Activated gamma-delta T cell treated with Interleukin-2 at 50 U/mL for 16 hours (primary cell): ENCODE data around the gene SLC35F3.

Experiments used
- DNase-seq: peaks from one replicate; pipeline ENCODE4 v3.0.0-alpha.2; 2020

Gene SLC35F3

DNA sequence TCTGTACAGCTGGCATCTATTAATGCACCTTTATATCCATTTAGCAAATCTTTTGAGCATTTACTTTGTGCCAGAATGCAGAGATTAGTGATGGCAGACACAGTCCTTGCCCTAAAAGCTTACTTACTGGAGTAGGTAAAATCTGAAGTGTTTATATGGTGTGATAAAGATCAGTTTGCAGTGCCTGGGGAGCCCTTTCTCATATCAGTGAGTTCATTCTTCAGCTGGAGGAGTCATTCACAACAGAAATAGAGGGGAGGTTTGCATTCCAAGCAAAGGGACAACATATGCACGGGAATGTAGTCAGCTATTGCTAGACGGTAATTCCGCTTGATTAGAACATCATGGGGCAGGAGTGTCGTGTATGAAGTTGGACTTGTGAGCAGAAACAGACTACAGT is 8.4 kb downstream of the SLC35F3 start:
- DNase-seq = no peak

DNA sequence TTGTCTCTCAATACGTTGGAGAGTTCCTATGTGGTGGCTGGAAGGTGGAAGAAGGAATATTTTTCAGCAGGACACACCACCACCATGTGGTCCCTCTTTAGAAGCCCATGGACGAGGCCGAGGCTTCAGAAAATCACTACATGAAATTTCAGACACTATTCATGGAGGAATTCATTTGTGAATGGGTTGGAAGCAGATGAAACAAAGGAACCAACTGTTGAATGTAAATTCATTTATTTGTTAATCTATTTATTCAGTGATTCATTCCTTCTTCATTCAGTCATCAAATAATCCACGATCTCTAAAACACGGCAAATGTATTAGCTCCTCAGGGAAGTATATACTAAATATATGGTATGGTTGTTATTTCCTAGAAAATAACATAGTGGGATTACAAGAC is 12.2 kb downstream of the SLC35F3 start:
- no peak for DNase-seq

DNA sequence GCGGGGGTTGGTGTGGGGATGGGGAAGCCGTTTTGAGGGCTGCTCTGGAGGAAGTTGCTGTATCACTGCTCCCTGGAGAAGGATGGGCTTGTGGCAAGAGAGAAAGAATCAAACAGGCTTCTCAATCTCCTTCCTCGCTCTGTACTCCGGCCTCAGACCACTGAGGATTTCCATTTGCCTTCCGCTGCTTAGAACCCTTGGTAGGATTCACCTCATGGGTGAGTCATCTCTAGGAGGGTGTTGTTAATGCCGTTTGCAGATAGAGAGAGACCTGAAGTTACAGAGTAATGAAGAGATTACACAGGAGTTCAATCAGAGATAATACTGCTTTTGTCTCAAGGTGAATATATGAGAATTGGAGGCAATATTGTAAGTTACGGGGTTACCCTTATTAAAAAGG is 15.3 kb downstream of the SLC35F3 start:
- DNase-seq = no peak

DNA sequence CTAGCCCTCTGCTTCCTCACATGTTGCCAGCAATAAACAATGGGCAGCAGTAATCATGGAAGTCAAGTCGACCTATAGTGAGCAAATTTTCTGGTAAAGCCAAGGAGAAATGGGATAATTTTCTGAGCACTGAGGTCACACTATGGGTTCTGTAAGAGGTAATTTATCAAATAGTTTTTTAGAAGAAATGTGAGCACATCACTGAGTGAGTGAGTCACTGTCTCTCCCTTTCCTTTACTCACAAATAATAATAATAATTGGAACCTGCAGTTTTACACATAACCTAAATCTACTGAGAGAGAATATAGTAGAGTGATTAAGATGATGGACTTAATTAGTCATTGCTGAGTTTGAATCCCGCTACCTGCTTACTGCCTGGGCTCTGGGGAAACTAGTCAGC is 23.6 kb downstream of the SLC35F3 start:
- no peak for DNase-seq

DNA sequence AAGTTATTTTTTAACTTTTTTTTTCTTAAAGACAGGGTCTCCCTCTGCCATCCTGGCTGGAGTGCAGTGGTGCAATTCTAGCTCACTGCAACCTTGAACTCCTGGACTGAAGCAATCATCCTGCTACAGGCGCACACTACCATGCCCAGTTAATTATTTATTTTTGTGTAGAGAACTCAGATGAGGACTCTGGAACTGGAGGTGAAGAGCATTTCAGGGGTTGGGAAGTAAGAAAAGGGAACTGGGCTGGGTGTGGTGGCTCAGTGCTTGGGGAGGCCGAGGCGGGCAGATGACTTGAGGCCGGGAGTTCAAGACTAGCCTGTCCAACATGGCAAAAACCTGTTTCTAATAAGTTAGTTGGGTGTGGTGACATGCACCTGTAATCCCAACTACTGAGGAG is 28.9 kb downstream of the SLC35F3 start:
- DNase-seq = no peak

DNA sequence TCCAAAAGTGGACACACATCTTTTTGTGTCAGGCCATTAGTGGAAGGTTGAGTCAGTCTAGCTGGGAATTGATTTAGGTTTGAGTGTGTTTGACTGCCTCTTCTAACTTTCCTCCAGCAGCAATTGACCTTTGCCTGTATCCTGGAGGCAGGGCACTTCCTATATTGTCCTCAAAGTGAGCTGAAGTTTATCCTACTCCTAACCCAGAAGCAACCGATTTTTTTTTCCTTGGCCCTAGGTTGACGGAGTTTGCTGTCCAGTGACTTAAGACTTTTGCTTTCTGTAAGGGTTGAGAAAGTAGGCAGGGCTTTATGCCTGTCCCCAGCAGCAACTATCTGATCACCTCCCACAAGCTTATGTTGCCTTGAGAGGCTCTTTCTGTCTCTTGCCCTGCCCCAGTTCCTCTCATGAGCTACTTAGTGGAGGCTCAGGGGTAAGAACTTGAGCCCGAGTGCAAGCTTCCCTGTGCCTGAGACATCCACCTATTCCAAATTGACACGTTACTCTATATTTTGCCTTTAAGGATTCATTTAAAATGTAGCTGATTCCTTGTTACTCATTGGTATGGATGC is 30.9 kb downstream of the SLC35F3 start:
- DNase-seq = no peak

DNA sequence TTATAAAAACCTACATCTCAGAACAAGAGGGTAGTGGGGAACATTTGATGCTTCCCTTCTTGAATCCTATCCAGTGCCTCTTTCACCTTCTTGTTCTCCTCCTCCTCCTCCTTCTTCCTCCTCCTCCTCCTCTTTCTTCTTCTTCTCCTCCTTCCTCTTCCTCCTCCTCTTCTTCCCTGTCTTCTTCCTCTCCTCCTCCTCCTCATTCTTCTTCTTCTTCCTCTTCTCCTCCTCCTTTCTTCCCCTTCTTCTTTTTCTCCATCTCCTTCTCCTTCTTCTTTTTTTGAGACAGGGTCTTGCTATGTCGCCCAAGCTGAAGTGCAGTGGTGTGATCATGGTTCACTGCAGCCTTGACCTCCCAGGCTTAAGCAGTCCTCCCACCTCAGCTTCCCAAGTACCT is 31.9 kb downstream of the SLC35F3 start:
- no peak for DNase-seq

DNA sequence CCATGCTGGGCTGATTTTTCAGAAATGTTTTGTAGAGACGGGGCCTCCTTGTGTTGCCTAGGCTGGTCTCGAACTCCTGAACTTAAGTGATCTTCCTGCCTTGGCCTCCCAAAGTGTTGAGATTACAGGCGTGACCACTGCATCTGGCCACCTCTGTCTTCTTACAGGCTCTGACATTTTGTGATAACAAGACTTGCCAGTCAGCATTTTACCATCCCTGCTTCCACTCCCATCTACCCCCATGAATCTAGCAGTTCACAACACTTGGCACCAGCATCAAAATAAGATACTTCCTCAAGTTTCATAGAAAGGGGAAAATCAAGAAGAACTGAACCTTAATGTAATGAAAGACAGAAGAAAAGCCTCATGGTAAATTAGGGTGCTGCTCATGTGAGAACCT is 32.4 kb downstream of the SLC35F3 start:
- DNase-seq = no peak

DNA sequence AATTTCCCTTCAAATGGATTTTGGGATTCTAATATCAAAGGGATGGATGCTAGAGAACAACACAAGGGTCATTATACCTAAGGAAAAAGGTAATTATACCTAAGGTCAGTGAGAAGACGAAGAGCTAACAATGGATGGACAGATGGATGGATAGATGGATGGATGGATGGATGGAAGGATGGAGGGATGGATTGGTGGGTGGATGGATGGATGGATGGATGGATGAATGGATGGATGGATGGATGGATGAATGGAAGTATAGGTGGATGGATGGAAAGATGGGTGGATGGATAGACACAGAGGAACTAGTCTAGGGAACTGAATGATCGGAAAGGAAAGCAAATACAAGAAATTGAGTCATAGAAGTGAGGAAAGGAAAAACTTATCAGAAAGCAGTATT is 34.0 kb downstream of the SLC35F3 start:
- no peak for DNase-seq

DNA sequence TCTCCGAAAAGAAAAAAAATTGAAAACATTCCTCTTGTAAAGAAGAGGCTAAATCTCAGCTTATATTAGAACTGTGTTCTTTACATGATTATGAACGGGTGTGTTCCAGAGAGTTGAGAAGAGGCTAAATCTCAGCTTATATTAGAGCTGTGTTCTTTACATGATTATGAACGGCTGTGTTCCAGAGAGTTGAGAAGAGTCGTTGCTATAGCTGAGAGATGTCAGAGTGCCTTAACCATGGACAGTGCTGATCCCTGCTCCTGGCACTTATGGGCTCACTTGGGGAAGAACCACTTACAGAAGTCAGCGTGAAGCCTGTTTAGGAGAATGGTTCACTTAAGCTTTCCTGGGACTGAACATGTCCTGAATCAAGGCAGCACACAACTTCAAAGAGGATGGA is 35.0 kb downstream of the SLC35F3 start:
- no peak for DNase-seq

DNA sequence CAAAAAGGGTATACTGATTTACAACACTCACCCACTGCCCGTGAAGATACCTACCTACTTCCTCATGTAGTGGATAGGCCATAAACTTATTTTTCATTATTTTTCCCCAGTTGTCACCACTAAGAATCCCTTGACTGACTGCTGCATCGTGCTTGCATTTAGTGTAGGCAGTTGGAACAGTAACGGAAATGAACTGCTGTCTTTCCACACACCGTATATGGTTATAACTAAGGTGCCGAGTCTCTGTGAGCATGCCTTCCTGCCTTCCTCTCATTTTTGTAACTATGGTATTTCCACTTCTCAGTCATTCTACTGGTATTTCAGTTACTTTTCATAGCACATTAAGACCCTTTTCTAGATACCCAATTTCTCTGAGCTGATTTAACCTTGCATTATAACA is 36.4 kb downstream of the SLC35F3 start:
- no peak for DNase-seq

DNA sequence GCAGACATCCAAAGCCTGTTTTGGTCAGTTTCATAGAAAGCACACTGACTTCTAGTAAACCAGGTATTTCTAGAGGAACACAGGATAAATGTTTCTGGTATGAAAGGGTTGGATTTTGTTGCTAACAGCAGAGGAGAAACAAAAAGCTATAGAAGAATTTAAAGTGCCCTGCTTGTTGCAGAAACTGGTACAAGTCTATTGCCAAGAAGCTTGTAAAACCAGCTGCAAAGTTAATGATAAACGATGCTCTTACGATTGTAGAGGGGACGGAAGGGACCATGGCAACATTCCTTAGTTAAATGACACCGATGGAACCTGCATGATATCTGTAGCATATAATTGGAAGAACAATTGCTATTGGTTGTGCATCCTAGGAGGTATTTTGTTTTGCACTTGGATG is 40.1 kb downstream of the SLC35F3 start:
- no peak for DNase-seq

DNA sequence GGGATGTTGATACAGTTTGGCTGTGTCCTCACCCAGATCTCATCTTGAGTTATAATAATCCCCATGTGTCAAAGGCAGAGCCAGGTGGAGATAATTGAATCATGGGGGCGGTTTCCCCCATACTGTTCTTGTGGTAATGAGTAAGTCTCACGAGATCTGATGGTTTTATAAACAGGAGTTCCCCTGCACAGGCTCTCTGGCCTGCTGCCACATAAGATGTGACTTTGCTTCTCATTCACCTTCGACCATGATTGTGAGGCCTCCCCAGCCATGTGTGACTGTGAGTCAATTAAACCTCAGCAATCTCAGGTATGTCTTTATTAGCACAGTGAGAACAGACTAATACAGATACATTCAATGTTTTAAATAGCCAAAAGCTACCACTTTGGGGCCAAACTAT is 41.1 kb downstream of the SLC35F3 start:
- DNase-seq = no peak

DNA sequence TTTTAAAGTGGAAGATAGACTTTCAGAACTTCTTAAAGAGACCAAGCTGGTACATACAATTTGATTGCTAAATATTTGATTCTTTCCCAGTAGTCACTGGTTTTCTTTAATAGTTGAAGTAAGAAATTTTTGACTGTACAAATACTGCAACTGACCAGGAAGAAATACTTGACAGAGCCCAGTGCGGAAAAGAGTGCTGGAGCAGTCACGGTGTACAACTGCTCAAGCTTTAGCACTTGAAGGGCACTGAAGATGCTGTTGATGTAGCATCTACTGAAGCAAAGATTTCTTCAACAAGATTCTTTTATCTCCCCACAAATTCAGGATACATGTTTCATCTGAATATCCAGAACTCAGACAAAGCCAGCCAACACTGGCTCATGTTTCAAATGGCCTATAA is 41.5 kb downstream of the SLC35F3 start:
- DNase-seq = no peak

DNA sequence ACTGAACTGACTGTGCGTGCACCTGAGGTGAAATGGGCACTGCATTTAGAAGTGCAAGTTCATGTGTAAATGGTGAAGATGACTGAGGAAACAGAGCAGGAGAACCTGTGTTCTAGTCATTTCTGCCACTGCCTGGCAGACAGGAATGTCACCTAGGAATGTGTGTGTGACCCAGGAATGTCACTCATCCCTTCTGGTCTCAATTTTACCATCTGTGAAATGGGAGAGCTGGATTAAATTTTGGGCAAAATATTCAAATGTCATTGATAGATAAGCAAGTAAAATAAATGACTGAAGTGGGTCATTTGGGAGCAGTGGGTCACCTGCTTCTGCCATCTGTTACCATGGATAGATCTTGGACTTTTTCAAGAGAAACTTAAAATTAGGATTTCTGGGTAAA is 42.2 kb downstream of the SLC35F3 start:
- DNase-seq = no peak

DNA sequence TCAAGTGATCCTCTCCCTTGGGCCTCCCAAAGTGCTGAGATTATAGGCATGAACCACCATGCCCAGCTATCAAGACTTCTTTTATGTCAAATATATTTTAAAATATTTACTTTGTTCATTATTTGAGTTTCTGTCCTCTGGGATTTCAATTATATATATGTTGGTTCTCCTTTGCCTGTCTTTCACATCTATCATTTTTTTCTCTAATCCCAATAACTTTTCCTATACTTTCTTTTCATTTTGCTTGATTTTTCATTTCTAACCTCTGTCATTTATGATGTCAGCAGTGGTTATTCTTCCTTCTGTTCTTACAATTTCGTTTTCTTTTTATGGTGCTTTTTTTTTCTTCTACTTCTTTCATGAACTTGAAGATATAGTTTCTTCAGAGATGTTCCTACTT is 47.3 kb downstream of the SLC35F3 start:
- no peak for DNase-seq

DNA sequence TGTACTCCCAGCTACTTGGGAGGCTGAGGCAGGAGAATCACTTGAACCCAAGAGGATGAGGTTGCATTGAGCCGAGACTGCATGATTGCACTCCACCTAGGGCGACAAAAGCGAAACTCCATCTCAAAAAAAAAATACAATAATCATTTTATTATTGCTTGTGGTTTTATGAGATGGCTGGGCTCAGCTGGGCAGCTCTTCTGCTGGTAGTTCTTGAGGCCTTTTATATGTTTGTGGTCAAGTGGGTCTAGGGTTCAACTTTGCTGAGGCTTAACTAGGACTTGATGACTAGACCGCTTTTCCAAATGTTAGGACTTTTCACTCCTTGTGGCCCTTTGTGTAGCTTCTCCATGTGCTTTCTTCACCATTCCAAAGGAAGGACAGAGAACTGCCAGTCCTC is 53.2 kb downstream of the SLC35F3 start:
- DNase-seq = no peak

DNA sequence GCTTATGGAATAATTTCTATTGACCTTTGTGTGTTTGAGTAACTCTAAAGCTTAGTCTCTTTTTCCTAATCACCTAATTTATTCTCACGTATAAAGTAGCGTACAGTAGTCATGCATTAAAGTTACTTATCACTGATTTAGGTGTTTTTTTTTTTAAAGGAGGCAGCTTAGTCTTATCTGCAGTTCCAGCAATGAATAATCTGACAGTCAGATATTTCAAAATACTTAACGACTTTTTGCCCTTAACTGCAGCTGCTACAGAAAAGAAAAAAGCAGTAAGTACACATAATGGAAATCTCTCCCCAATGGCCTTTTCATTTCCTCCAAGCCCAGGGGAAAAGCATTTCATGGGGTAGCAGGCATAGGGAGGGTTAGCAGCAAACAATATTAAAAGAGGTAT is 54.6 kb downstream of the SLC35F3 start:
- DNase-seq = no peak

DNA sequence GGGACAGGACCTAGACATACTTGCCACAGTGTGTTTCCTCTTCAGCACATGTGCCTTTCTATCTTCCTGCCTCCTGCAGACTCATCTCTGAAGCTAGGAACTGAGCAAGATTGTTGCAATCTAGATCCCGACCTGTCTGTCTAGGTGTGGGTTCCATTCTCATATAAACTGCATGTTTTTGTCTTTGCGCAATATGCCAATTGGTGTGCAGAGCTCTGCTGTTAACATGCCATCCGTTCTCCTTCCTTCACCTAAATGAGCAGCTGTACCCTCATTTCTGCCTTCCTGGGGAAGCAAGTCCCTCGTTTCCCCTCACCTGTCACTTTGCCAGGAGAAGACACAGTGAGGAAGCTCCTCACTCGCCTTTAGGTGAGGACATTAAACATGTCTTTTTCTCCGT is 55.5 kb downstream of the SLC35F3 start:
- DNase-seq = no peak

DNA sequence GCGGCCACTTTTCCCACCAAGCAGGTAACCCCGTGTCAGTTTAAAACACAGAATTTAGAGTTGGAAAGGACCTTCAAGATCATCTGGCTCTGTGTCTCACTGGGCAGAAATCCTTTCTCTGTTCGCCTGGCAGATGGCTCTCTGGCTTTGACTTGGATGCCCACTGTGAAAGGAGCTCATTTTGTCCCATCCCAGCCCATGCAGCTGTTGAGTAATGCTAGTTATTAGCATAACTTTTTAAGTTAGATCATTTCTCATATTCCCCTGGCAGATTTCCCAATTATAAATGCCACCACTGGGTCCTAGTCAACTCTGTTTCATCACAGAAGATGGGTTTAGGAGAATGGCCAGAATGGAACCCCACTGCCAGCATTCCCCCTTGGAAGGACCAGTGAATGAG is 55.9 kb downstream of the SLC35F3 start:
- DNase-seq = no peak

DNA sequence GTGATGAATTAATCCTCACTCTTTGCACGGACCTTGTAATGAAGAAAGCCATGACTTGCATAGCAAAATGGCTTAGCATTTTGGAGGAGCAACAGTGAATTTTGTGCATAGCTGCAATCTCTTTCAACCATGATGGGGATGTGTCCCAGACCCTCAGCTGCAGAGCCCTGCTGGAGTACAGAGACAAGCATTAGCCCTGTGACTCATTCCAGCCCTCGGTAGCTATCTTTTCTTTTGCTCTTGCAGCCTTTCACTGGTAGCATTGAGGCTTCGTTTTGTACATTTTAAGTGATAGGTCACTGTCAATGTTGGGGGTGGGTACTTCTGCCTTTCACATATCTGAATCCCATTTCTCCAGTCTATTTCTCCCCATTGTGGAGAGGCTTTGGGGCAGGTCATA is 58.4 kb downstream of the SLC35F3 start:
- no peak for DNase-seq

DNA sequence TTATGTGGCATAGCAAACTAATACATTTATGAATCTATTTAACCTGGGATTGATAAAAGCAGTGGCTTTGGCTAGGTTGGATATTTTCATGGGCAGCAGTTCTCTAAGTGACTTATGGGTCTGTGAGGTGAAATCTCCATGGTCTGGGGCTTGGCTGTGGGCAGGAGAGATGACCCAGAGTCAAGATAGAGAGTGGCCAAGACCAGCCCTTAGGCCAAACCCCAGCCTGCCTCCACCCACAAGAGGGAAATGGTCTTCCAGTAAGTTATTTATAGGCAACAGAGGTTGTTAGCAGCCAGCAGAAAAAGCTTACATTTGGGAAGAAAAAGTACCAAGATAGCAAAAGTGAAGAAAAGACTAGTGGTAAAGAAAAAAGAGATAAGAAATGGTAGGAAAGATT is 61.4 kb downstream of the SLC35F3 start:
- DNase-seq = no peak

DNA sequence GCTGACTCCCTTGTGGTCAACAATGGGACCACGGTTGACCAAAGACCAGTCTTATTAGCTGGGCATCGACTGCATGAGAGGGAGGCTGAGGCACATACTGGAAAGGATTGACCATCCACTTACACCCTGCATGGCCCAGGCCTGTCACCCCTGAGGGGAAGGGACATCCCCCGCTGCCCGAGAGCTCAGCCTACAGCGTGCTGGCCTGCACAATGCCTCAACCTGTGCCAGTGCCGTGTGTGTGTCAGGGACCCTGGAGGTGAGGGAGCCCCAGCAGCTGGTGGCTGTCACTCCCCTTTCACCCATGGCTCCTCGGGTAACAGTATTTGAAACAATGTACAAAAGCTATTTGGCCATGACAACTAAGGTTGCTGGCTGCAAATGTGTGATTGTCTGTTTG is 67.3 kb downstream of the SLC35F3 start:
- no peak for DNase-seq

DNA sequence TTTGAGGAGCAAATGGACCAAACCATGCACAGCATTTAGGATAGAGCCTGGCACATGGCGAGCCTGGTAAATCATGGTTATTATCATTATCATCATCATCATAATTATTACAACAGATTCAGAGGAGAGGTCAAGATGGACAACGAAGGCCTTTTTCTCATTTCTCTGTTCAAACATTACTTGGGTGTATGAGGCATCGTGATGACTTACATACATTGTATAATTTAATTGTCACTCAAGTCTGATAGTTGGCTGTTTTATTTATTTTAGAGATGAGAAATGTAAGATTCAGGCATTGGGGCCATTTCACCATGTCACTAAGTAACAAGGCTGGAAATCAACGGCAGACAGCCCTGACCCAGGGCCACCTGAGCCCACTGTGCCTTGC is 68.1 kb downstream of the SLC35F3 start:
- DNase-seq = no peak

DNA sequence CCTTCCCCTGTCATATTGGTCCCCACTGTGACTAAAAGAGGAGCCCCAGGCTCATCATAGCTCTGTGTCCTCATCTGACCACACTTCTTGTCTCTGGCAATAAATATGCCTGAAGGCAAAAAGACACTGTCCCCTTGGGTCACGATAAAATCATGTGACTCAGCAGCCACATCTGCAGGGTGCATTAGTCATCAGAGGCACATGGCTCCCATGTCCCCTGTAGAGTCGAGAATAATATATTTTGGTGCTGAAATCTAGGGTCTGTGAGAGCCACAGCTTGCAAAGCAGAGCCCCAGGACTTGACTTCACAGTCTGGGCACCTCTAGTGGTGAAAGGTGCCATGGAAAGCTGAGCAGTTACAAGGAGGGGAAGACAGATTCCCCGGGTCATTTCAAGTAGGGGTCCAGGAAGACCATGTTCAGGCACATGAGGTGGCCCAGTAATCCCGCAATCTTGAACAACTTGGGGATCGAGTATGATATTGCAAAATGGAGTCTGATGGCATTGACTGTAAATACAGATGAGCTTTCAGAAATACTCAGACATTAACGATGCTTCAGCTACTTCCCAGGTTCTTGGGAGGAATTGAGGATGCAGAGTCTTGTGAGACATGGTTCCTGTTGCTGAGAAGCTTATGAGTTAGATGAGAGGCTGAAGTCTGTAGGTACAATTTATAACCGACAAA is 68.6 kb downstream of the SLC35F3 start:
- DNase-seq = no peak

DNA sequence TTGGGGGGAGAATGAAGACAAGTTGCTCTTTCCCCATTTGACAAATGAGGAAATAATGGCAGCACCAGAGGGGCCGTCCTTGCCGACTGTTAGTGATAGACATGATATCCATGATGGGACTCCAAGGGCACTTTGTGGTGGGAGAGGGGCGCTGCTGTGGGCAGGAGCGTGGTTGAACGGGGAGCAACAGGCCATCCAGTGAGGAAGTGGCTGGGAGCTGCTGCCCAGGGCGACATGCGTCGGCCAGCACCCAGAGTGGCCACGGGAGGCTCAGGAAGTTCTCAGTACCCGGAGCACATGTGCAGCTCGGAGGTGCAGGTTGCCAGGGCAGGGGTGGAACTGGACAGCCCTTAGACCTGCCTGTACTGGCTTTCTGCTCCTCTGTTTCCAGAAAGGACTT is 71.0 kb downstream of the SLC35F3 start:
- no peak for DNase-seq
